HCT116 (cell line): ENCODE measurements around the gene OXCT1. TPM values are rescaled to one million over a fixed set of nuclear protein-coding genes. Genes with fewer than 3 reads are reported as not detected.

ENCODE experiments used
- ATAC-seq: fragments of 200-7000 bp; cut with Tn5 transposase; 2 replicates; pipeline ENCODE4 v1.9.1; 2020; ENCODE audit warnings: mild to moderate bottlenecking, moderate library complexity
- BruUV-seq: library from RNA; stranded (reverse); fragments of 400-500 nt; replicated peaks from 2 replicates; lab custom pipeline; 2021; lab: Mats Ljungman, UMichigan
- CTCF ChIA-PET: fragments of 300-600 bp; sonication (Branson Sonifier 250); formaldehyde crosslinking; loops from one replicate; lab custom pipeline; 2021; ENCODE audit warnings: antibody characterized with exemption; lab: Charles Lee
- POLR2A ChIA-PET: fragments of 300-600, 350-600 bp; sonication (Branson Sonifier 250); formaldehyde crosslinking; loops from one replicate; lab custom pipeline; 2021; ENCODE audit warnings: antibody characterized with exemption; lab: Charles Lee
- RAD21 ChIA-PET, 2 experiments: fragments of 300-600 bp; sonication (Branson Sonifier 250); formaldehyde crosslinking; loops; one replicate each; lab custom pipeline; 2023; ENCODE audit warnings: low total read pairs in 2 of 2; ENCODE audit not compliant: uncharacterized antibody in 2 of 2, unreplicated experiment in 2 of 2, low non-redundant PET in 1 of 2; lab: Charles Lee
- DNase-seq: peaks from one replicate; pipeline ENCODE4 v3.0.0-alpha.2; 2010; ENCODE audit warnings: low read depth, low spot score
- H2AFZ ChIP-seq: fragments of 200-600 bp; shearing (Covaris generic), sonication (generic); 2 replicates; pipeline ENCODE4 v1.6.1; 2017; ENCODE audit warnings: low read depth, mixed run types, mixed read lengths, antibody characterized with exemption, low read length; ENCODE audit not compliant: poor library complexity, severe bottlenecking
- H3K27ac ChIP-seq: 2 replicates; pipeline ENCODE4 v1.5.1; 2012; ENCODE audit warnings: low read depth, low read length
- H3K27me3 ChIP-seq: fragments of 200-600 bp; sonication (generic); 2 replicates; pipeline ENCODE4 v1.6.1; 2016; ENCODE audit warnings: mixed run types, low read length, mixed read lengths; ENCODE audit not compliant: insufficient read depth
- H3K36me3 ChIP-seq, 2 experiments: fragments of 200-500 bp in 1 of 2; fragments of 200-600 bp in 1 of 2; sonication (Bioruptor generic) in 1 of 2; sonication (generic) in 1 of 2; 2 replicates each; pipeline versions ENCODE4 v1.5.1 to v1.6.1; 2014 to 2016; ENCODE audit warnings: low read length in 2 of 2, inconsistent platforms in 1 of 2, mixed read lengths in 1 of 2, mixed run types in 1 of 2; ENCODE audit not compliant: insufficient read depth in 2 of 2, control insufficient read depth in 1 of 2
- H3K4me1 ChIP-seq, 2 experiments: fragments of 200-600 bp in 1 of 2; sonication (generic) in 1 of 2; 2 replicates each; pipeline versions ENCODE4 v1.5.1 to v1.6.1; 2012 to 2017; ENCODE audit warnings: low read length in 2 of 2, inconsistent platforms in 1 of 2, mild to moderate bottlenecking in 1 of 2, mixed read lengths in 1 of 2, mixed run types in 1 of 2, moderate library complexity in 1 of 2; ENCODE audit not compliant: insufficient read depth in 2 of 2, control insufficient read depth in 1 of 2
- H3K4me2 ChIP-seq: fragments of 200-600 bp; sonication (generic); 2 replicates; pipeline ENCODE4 v1.6.1; 2017; ENCODE audit warnings: mixed run types, low read length, mixed read lengths
- H3K4me3 ChIP-seq, 2 experiments: fragments of 200-600 bp in 1 of 2; sonication (generic) in 1 of 2; replicated peaks in 1 of 2; 2 replicates each; pipeline ENCODE4 v1.5.1; 2011 to 2016; ENCODE audit warnings: low read length in 2 of 2, control low read depth in 1 of 2, low read depth in 1 of 2, mild to moderate bottlenecking in 1 of 2, mixed read lengths in 1 of 2, mixed run types in 1 of 2
- H3K79me2 ChIP-seq: fragments of 200-600 bp; sonication (generic); 2 replicates; pipeline ENCODE4 v1.6.1; 2017; ENCODE audit warnings: mild to moderate bottlenecking, mixed run types, low read length, moderate library complexity, mixed read lengths; ENCODE audit not compliant: insufficient read depth
- H3K9ac ChIP-seq: fragments of 200-600 bp; sonication (generic); 2 replicates; pipeline ENCODE4 v1.6.1; 2016; ENCODE audit warnings: low read length, mixed read lengths
- H3K9me2 ChIP-seq: fragments of 200-600 bp; sonication (generic), shearing (Covaris generic); 2 replicates; pipeline ENCODE4 v1.6.1; 2017; ENCODE audit warnings: mixed run types, mild to moderate bottlenecking, moderate library complexity; ENCODE audit not compliant: insufficient read depth
- H3K9me3 ChIP-seq, 2 experiments: fragments of 200-500 bp in 1 of 2; fragments of 200-600 bp in 1 of 2; sonication (Bioruptor generic) in 1 of 2; sonication (generic) in 1 of 2; 2 replicates each; pipeline ENCODE4 v1.6.1; 2014 to 2017; ENCODE audit warnings: low read length in 2 of 2, mixed read lengths in 2 of 2, inconsistent platforms in 1 of 2, low read depth in 1 of 2, mild to moderate bottlenecking in 1 of 2, mixed run types in 1 of 2, moderate library complexity in 1 of 2; ENCODE audit not compliant: control insufficient read depth in 1 of 2, insufficient read depth in 1 of 2
- H4K20me1 ChIP-seq: fragments of 200-600 bp; sonication (generic), shearing (Covaris generic); 2 replicates; pipeline ENCODE4 v1.6.1; 2017; ENCODE audit warnings: mixed run types, mild to moderate bottlenecking, moderate library complexity; ENCODE audit not compliant: insufficient read depth
- ATF3 ChIP-seq: IDR thresholded peaks from 2 replicates; pipeline ENCODE4 v1.6.1; 2012
- CBX3 ChIP-seq: IDR thresholded peaks from 2 replicates; pipeline ENCODE4 v1.6.1; 2012; ENCODE audit warnings: low read depth
- CTCF ChIP-seq, 3 experiments: fragments of 200-600 bp in 1 of 3; sonication (generic) in 1 of 3; IDR thresholded peaks in 2 of 3; conservative IDR thresholded peaks in 1 of 3; 2 replicates each; pipeline ENCODE4 v1.5.1; 2012 to 2017; ENCODE audit warnings: low read depth in 2 of 3, low read length in 2 of 3, antibody characterized with exemption in 1 of 3, borderline replicate concordance in 1 of 3, control low read depth in 1 of 3, mild to moderate bottlenecking in 1 of 3, mixed read lengths in 1 of 3, mixed run types in 1 of 3, moderate library complexity in 1 of 3; ENCODE audit not compliant: insufficient read depth in 1 of 3
- ELF1 ChIP-seq: IDR thresholded peaks from 2 replicates; pipeline ENCODE4 v1.6.1; 2012; ENCODE audit warnings: low read depth, borderline replicate concordance
- EZH2phosphoT487 ChIP-seq: fragments of 200-600 bp; IDR thresholded peaks from 2 replicates; pipeline ENCODE4 v1.6.1; 2018; ENCODE audit warnings: antibody characterized with exemption, borderline replicate concordance
- JUND ChIP-seq: IDR thresholded peaks from 2 replicates; pipeline ENCODE4 v1.6.1; 2012
- POLR2A ChIP-seq: IDR thresholded peaks from 2 replicates; pipeline ENCODE4 v1.7.0; 2011; ENCODE audit warnings: borderline replicate concordance; ENCODE audit not compliant: insufficient read depth, insufficient read length; ENCODE audit errors: extremely low read depth
- POLR2AphosphoS5 ChIP-seq: IDR thresholded peaks from 2 replicates; pipeline ENCODE4 v1.6.1; 2011; ENCODE audit warnings: mild to moderate bottlenecking, low read depth, low read length, moderate library complexity
- RAD21 ChIP-seq: IDR thresholded peaks from 2 replicates; pipeline ENCODE4 v1.6.1; 2012; ENCODE audit warnings: low read depth, mild to moderate bottlenecking
- REST ChIP-seq: IDR thresholded peaks from 2 replicates; pipeline ENCODE4 v1.6.1; 2012; ENCODE audit warnings: low read depth
- SIN3A ChIP-seq: IDR thresholded peaks from 2 replicates; pipeline ENCODE4 v1.6.1; 2012; ENCODE audit warnings: low read depth
- SP1 ChIP-seq: IDR thresholded peaks from 2 replicates; pipeline ENCODE4 v1.6.1; 2012; ENCODE audit warnings: low read depth
- SRF ChIP-seq: IDR thresholded peaks from 2 replicates; pipeline ENCODE4 v1.6.1; 2012; ENCODE audit warnings: low read depth
- TCF7L2 ChIP-seq: IDR thresholded peaks from 2 replicates; pipeline ENCODE4 v1.7.0; 2011; ENCODE audit warnings: borderline replicate concordance, inconsistent platforms; ENCODE audit not compliant: insufficient read depth, insufficient read length; ENCODE audit errors: extremely low read depth
- YY1 ChIP-seq: IDR thresholded peaks from 2 replicates; pipeline ENCODE4 v1.6.1; 2011; ENCODE audit warnings: low read length, low read depth, moderate library complexity, mild to moderate bottlenecking; ENCODE audit not compliant: insufficient replicate concordance; ENCODE audit errors: extremely low read depth
- ZBTB33 ChIP-seq: IDR thresholded peaks from 2 replicates; pipeline ENCODE4 v1.6.1; 2011; ENCODE audit warnings: mild to moderate bottlenecking, low read length, moderate library complexity; ENCODE audit not compliant: insufficient replicate concordance; ENCODE audit errors: extremely low read depth
- ZFX ChIP-seq: fragments of 450-650 bp; IDR thresholded peaks from 2 replicates; pipeline ENCODE4 v1.6.1; 2017
- ZNF274 ChIP-seq: fragments of 200-500 bp; sonication (Bioruptor generic); IDR thresholded peaks from 2 replicates; pipeline ENCODE4 v1.6.1; 2014; ENCODE audit warnings: mild to moderate bottlenecking, low read depth, low read length, inconsistent platforms
- intact Hi-C: fragments of 100-400 bp; cut with micrococcal nuclease; formaldehyde crosslinking; loops from 2 replicates; pipeline ENCODE4 v1.10.0; 2022
- total RNA-seq: library from RNA; stranded (reverse); gene quantifications from one replicate; pipeline ENCODE4 v1.2.1, GENCODE V29; 2021; ENCODE audit not compliant: unreplicated experiment

The OXCT1 gene
- total RNA-seq, 1 experiment from 2014 or later, result 28.1 TPM

GRCh38 chr5:41848983-41849382 is 21.2 kb downstream of the OXCT1 start:
- intact Hi-C loops, result no loop called here
- ChIA-PET RAD21 (no interaction called here), CTCF (no interaction called here), POLR2A (no interaction called here)
- Histone ChIP-seq H3K4me2 (no peak overlapping the region), H3K4me1 (no peaks in the 10 kb centered on the region), H3K9me2 (no peaks in the 10 kb centered on the region), H3K27me3 (no peaks in the 10 kb centered on the region), H3K36me3 (peaks cover 14 to 26% of the 10 kb centered on the region in 2 experiments; a peak in 3 of 4 replicates), H2AFZ (no peak overlapping the region), H3K79me2 (no peaks in the 10 kb centered on the region), H3K9me3 (no peaks in the 10 kb centered on the region), H3K9ac (no peak overlapping the region), H4K20me1 (no peaks in the 10 kb centered on the region), H3K27ac (no peak overlapping the region), H3K4me3 (no peak overlapping the region)
- no peak for ATAC-seq
- no TSS peak for BruUV-seq
- no peak for DNase-seq
- TF ChIP-seq JUND, result no peak
- TF ChIP-seq REST, result no peak
- TF ChIP-seq YY1, result no peak
- no peak for TF ChIP-seq RAD21
- no peak for TF ChIP-seq SIN3A
- no peak for TF ChIP-seq ATF3
- no peak for TF ChIP-seq ZBTB33
- TF ChIP-seq CBX3, result no peak
- TF ChIP-seq SRF, result no peak
- no peak for TF ChIP-seq EZH2phosphoT487
- TF ChIP-seq SP1, result no peak
- TF ChIP-seq POLR2A, result no peak
- no peak for TF ChIP-seq POLR2AphosphoS5
- TF ChIP-seq ELF1, result no peak
- no peak for TF ChIP-seq CTCF (IDR thresholded peaks at IDR 0.05 in 2 of 3, conservative IDR thresholded peaks at IDR 0.05 in 1 of 3; ENCODE audit: borderline replicate concordance in 1 of 3, insufficient read depth in 1 of 3, low read depth in 2 of 3, low read length in 2 of 3)
- no peak for TF ChIP-seq ZFX
- no peak for TF ChIP-seq TCF7L2
- TF ChIP-seq ZNF274, result no peak
